Spleen (tissue), 7 donors: ENCODE data around the gene NXN.

Source experiments
- CTCF ChIP-seq, 11 experiments: fragments of 200-600 bp in 7 of 11; fragments of 450-650 bp in 4 of 11; sonication (generic) in 4 of 11; IDR thresholded peaks in 8 of 11; conservative IDR thresholded peaks in 3 of 11; 1 replicate in 7 of 11; 2 replicates in 4 of 11; pipeline versions ENCODE4 v1.4.0 to v1.8.0; 2016 to 2021; ENCODE audit warnings: antibody characterized with exemption in 11 of 11, inconsistent platforms in 4 of 11, mild to moderate bottlenecking in 1 of 11
- POLR2AphosphoS5 ChIP-seq, 3 donors: sonication (generic); formaldehyde crosslinking; IDR thresholded peaks; one replicate each; pipeline ENCODE4 v1.5.1; 2017; ENCODE audit warnings: antibody characterized with exemption in 3 of 3
- donor health status: DM: no; HTN: no; CAD: no; lungs with moderate emphysema.
- donor health status: DM: no; HTN: no; CAD: no.
- donor health status: DM: no; HTN: no; CAD: no.

GRCh38 chr17:946510-947236 is 32.9 kb downstream of the NXN start:
- TF ChIP-seq POLR2AphosphoS5 (IDR thresholded peaks at IDR 0.05) (no peak), CTCF (IDR thresholded peaks at IDR 0.05 in 8 of 11, conservative IDR thresholded peaks at IDR 0.05 in 3 of 11) (no peak)
